CD4-positive, alpha-beta memory T cell (primary cell): Measurements from ENCODE around the gene MARCHF2. TPM values are rescaled to one million over a fixed set of nuclear protein-coding genes. Genes with fewer than 3 reads are reported as not detected.
"Not testable (repeated sequence)": the region's sequence is repeated elsewhere in the genome, so short reads cannot be mapped to it uniquely, and the experiment has no call there.

Experiments used
- CTCF ChIA-PET: fragments of 350-600 bp; sonication (Branson Sonifier 250); formaldehyde crosslinking; loops from one replicate; lab custom pipeline; 2021; ENCODE audit warnings: inconsistent platforms; ENCODE audit not compliant: partially characterized antibody; lab: Charles Lee
- POLR2A ChIA-PET: fragments of 350-600 bp; sonication (Branson Sonifier 250); formaldehyde crosslinking; loops from one replicate; lab custom pipeline; 2021; ENCODE audit not compliant: partially characterized antibody; lab: Charles Lee
- DNase-seq, 5 donors: peaks; one replicate each; pipeline versions ENCODE4 v3.0.0 to v3.0.0-alpha.2; 2020 to 2022; ENCODE audit warnings: mixed read lengths in 1 of 5
- H3K27ac ChIP-seq: one replicate; pipeline ENCODE4 v1.7.0; 2013; ENCODE audit warnings: low read depth, low read length
- H3K27me3 ChIP-seq: 2 replicates; pipeline ENCODE4 v1.7.0; 2013; ENCODE audit warnings: mild to moderate bottlenecking, low read length, moderate library complexity; ENCODE audit not compliant: insufficient read depth
- H3K36me3 ChIP-seq: 2 replicates; pipeline ENCODE4 v1.7.0; 2013; ENCODE audit warnings: mild to moderate bottlenecking, low read length, moderate library complexity; ENCODE audit not compliant: insufficient read depth
- H3K4me1 ChIP-seq: 2 replicates; pipeline ENCODE4 v1.7.0; 2013; ENCODE audit warnings: mild to moderate bottlenecking, low read length, moderate library complexity; ENCODE audit not compliant: insufficient read depth
- H3K4me3 ChIP-seq, 2 donors: one replicate each; pipeline ENCODE4 v1.7.0; 2013; ENCODE audit warnings: low read length in 2 of 2, mild to moderate bottlenecking in 1 of 2
- H3K9me3 ChIP-seq, 2 donors: one replicate each; pipeline ENCODE4 v1.7.0; 2013; ENCODE audit warnings: low read length in 2 of 2, control low read depth in 1 of 2; ENCODE audit not compliant: control insufficient read depth in 1 of 2
- H3K27ac Mint-ChIP-seq, 7 donors: one replicate each; pipeline ENCODE4 v1.8.0; 2020 to 2021; ENCODE audit warnings: mixed read lengths in 7 of 7, mild to moderate bottlenecking in 6 of 7, inconsistent platforms in 3 of 7, moderate library complexity in 3 of 7
- H3K27me3 Mint-ChIP-seq, 2 donors: one replicate each; pipeline ENCODE4 v1.8.0; 2020 to 2021; ENCODE audit warnings: mixed read lengths in 2 of 2
- H3K36me3 Mint-ChIP-seq, 2 donors: one replicate each; pipeline ENCODE4 v1.8.0; 2020 to 2021; ENCODE audit warnings: mixed read lengths in 2 of 2, inconsistent platforms in 1 of 2, mild to moderate bottlenecking in 1 of 2
- H3K4me1 Mint-ChIP-seq, 4 donors: one replicate each; pipeline ENCODE4 v1.8.0; 2020 to 2021; ENCODE audit warnings: mixed read lengths in 4 of 4, mild to moderate bottlenecking in 1 of 4
- H3K4me3 Mint-ChIP-seq, 8 donors: one replicate each; pipeline ENCODE4 v1.8.0; 2020 to 2021; ENCODE audit warnings: mixed read lengths in 8 of 8, mild to moderate bottlenecking in 7 of 8, moderate library complexity in 6 of 8, inconsistent platforms in 3 of 8
- H3K9me3 Mint-ChIP-seq, 8 donors: one replicate each; pipeline ENCODE4 v1.8.0; 2020 to 2021; ENCODE audit warnings: mixed read lengths in 8 of 8, mild to moderate bottlenecking in 5 of 8, inconsistent platforms in 3 of 8, moderate library complexity in 1 of 8
- intact Hi-C: fragments of 100-400 bp; cut with micrococcal nuclease; formaldehyde crosslinking; loops from one replicate; pipeline ENCODE4 v1.15.1; 2023
- polyA plus RNA-seq, 2 donors: library from polyadenylated mRNA; unstranded; fragments of 300-500 nt; fragmentation: Illumina TruSeq; gene quantifications; one replicate each; pipeline ENCODE4 v1.2.3, GENCODE V29; 2021
- total RNA-seq, 2 experiments: library from RNA; stranded (reverse); gene quantifications; one replicate each; pipeline ENCODE4 v1.2.3, GENCODE V29; 2021

The MARCHF2 gene
- total and polyA plus RNA-seq, 4 experiments from 2014 or later = 25.5 to 60.9 (median 38.2) TPM

DNA sequence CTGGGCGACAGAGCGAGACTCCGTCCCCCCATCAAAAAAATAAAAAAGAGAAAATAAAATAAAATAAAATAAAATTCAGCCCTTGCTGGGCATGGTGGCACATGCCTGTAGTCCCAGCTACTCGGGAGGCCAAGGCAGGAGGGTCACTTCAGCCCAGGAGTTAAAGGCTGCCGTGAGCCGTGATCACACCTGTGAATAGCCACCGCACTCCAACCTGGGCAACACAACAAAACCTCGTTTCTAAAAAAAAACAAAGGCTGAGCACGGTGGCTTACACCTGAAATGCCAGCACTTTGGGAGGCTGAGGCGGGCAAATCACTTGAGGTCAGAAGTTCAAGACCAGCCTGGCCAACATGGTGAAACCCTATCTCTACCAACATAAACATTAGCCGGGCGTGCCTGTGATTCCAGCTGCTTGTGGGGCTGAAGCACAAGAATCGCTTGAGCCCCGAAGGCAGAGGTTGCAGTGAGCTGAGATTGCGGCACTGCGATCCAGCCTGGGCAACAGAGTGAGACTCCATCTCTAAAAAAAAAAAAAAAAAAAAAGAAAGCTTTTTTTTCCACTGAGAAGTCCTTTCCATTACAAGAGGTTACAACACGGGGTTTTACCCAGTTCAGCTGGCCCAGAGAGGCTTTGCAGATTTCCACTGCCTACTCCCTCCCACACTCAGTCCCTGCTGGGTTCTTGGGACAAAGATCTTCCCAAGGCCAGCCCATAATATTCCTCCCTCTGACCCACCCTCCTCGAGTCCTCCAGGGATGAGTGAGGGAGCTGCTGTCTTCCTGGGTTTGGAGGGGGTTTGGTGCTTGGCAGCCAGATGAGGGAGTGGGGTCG is 42.7 kb upstream of the MARCHF2 start:
- no peak for DNase-seq
- Histone ChIP-seq H3K36me3 (no peaks in the 10 kb centered on the region), H3K4me3 (no peak overlapping the region), H3K9me3 (no peaks in the 10 kb centered on the region), H3K27ac (no peak overlapping the region), H3K27me3 (no peaks in the 10 kb centered on the region), H3K4me1 (no peaks in the 10 kb centered on the region)
- ChIA-PET CTCF (interaction anchor here (2.2 kb wide), 1 partner anchor 16 kb away, joined by 12 read pairs; no protein-coding TSS in a partner anchor), POLR2A (interaction anchor here (0.6 kb wide), 1 partner anchor 656 kb away, joined by 3 read pairs; no protein-coding TSS in a partner anchor)
- H3K9me3 Mint-ChIP-seq = no peaks in the 10 kb centered on the region
- no peak overlapping the region for H3K27ac Mint-ChIP-seq
- peaks cover 17 to 19% of the 10 kb centered on the region in 2 donors for H3K27me3 Mint-ChIP-seq
- no peak overlapping the region for H3K4me3 Mint-ChIP-seq
- H3K36me3 Mint-ChIP-seq = no peaks in the 10 kb centered on the region
- peaks cover 0 to 3% (median 0%) of the 10 kb centered on the region in 4 donors for H3K4me1 Mint-ChIP-seq
- intact Hi-C loops = no loop called here

DNA sequence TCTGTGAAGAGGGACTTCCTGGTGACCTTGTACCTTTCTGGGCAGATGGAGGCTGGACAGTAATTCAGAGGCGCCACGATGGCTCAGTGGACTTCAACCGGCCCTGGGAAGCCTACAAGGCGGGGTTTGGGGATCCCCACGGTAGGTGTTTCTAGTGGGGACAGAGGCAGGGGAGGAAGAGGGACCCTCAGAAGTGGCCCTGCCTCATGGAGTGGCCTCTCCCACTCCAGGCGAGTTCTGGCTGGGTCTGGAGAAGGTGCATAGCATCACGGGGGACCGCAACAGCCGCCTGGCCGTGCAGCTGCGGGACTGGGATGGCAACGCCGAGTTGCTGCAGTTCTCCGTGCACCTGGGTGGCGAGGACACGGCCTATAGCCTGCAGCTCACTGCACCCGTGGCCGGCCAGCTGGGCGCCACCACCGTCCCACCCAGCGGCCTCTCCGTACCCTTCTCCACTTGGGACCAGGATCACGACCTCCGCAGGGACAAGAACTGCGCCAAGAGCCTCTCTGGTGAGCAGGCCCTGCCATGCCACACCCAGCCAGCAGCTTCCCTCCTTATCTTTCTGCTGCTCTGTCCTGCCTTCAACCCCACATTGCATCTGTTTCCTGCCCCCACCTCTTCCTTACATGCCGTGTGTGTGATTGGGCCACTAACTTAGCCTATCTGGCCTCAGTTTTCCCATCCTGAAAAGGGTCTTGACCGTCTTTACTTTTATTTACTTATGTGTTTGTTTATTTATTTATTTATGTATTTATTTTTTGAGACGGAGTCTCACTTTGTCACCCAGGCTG is 41.9 kb upstream of the MARCHF2 start:
- H3K4me3 Mint-ChIP-seq = no peak overlapping the region
- Histone ChIP-seq H3K27me3 (no peaks in the 10 kb centered on the region), H3K27ac (no peak overlapping the region), H3K4me1 (no peaks in the 10 kb centered on the region), H3K9me3 (no peaks in the 10 kb centered on the region), H3K36me3 (no peaks in the 10 kb centered on the region), H3K4me3 (no peak overlapping the region)
- no peaks in the 10 kb centered on the region for H3K9me3 Mint-ChIP-seq
- ChIA-PET CTCF (interaction anchor here (2.2 kb wide), 1 partner anchor 17 kb away, joined by 12 read pairs; no protein-coding TSS in a partner anchor), POLR2A (no interaction called here)
- peaks cover 0 to 3% (median 0%) of the 10 kb centered on the region in 4 donors for H3K4me1 Mint-ChIP-seq
- intact Hi-C loops = no loop called here
- peaks cover 0 to under 1% of the 10 kb centered on the region in 2 donors for H3K36me3 Mint-ChIP-seq
- H3K27me3 Mint-ChIP-seq = peaks cover 12 to 13% of the 10 kb centered on the region in 2 donors
- no peak for DNase-seq
- peak overlapping the region in 1 of 7 donors; percentile 32 for H3K27ac Mint-ChIP-seq

DNA sequence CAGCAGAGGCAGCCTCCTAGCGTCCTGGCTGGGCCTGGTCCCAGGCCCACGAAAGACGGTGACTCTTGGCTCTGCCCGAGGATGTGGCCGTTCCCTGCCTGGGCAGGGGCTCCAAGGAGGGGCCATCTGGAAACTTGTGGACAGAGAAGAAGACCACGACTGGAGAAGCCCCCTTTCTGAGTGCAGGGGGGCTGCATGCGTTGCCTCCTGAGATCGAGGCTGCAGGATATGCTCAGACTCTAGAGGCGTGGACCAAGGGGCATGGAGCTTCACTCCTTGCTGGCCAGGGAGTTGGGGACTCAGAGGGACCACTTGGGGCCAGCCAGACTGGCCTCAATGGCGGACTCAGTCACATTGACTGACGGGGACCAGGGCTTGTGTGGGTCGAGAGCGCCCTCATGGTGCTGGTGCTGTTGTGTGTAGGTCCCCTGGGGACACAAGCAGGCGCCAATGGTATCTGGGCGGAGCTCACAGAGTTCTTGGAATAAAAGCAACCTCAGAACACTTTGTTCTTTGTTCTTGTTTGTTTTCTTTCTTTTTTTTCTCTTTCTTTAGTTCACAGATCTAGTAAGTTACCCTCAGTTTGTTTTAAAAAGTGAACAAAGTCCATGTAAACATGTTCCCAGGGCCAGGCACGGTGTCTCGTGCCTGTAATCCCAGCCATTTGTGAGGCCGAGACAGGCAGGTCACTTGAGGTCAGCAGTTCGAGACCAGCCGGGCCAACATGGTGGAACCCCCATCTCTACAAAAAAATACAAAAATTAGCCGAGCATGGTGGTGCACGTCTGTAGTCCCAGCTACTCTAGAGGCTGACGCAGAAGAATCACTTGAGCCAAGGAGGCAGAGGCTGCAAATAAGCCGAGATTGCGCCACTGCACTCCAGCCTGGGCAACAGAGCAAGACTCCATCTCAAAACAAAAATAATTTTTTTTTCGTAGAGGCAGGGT is 39.0 kb upstream of the MARCHF2 start:
- intact Hi-C loops = no loop called here
- Histone ChIP-seq H3K4me1 (peaks cover 9% of the 10 kb centered on the region), H3K4me3 (no peak overlapping the region), H3K9me3 (no peaks in the 10 kb centered on the region), H3K36me3 (no peaks in the 10 kb centered on the region), H3K27ac (no peak overlapping the region), H3K27me3 (no peaks in the 10 kb centered on the region)
- POLR2A ChIA-PET = no interaction called here
- Mint-ChIP-seq H3K9me3 (no peaks in the 10 kb centered on the region), H3K4me3 (no peak overlapping the region), H3K27me3 (no peaks in the 10 kb centered on the region), H3K27ac (no peak overlapping the region), H3K36me3 (peaks cover 2 to 3% of the 10 kb centered on the region in 2 donors), H3K4me1 (peaks cover 2 to 17% (median 7%) of the 10 kb centered on the region in 4 donors)
- no peak for DNase-seq
- CTCF ChIA-PET = no interaction called here

DNA sequence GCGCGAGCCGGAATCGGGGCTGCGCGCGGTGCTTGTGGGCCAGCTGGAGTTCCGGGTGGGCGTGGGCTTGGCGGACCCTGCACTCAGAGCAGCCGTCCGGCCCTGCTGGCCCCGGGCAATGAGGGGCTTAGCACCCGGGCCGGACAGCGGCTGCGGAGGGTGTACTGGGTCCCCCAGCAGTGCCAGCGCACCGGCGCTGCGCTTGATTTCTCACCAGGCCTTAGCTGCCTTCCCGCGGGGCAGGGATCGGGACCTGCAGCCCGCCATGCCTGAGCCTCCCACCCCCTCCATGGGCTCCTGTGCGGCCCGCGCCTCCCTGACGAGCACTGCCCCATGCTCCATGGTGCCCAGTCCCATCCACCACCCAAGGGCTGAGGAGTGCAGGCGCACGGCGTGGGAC is 37.3 kb upstream of the MARCHF2 start:
- POLR2A ChIA-PET = interaction anchor here (0.6 kb wide), 1 partner anchor 169 kb away, joined by 3 read pairs; no protein-coding TSS in a partner anchor
- H3K4me1 Mint-ChIP-seq = peaks cover 4 to 17% (median 7%) of the 10 kb centered on the region in 4 donors

DNA sequence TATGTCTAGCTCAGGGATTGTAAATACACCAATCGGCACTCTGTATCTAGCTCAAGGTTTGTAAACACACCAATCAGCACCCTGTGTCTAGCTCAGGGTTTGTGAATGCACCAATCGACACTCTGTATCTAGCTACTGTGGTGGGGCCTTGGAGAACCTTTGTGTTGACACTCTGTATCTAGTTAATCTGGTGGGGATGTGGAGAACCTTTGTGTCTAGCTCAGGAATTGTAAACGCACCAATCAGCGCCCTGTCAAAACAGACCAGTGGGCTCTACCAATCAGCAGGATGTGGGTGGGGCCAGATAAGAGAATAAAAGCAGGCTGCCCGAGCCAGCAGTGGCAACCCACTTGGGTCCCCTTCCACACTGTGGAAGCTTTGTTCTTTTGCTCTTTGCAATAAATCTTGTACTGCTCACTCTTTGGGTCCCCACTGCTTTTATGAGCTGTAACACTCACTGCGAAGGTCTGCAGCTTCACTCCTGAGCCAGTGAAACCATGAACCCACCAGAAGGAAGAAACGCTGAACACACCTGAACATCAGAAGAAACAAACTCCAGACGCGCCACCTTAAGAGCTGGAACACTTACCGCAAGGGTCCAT is 36.6 kb upstream of the MARCHF2 start:
- ChIA-PET POLR2A (interaction anchor here (1.3 kb wide), 1 partner anchor 14 kb away, joined by 3 read pairs; no protein-coding TSS in a partner anchor), CTCF (interaction anchor here (1.2 kb wide), 2 partner anchors 21 to 107 kb away, joined by 3 read pairs; no protein-coding TSS in a partner anchor)
- H3K27me3 Mint-ChIP-seq, H3K4me1 ChIP-seq, H3K27ac Mint-ChIP-seq, DNase-seq, H3K4me3 ChIP-seq, H3K27ac ChIP-seq, H3K36me3 ChIP-seq, intact Hi-C loops, H3K4me3 Mint-ChIP-seq, H3K36me3 Mint-ChIP-seq, H3K27me3 ChIP-seq, H3K9me3 Mint-ChIP-seq, H3K9me3 ChIP-seq: not testable (repeated sequence)
- peaks cover 4 to 17% (median 7%) of the 10 kb centered on the region in 4 donors for H3K4me1 Mint-ChIP-seq

More for the DNA sequence above, 37.3 kb upstream of the MARCHF2 start:
- CTCF ChIA-PET = interaction anchor here (0.6 kb wide), 1 partner anchor 56 kb away, joined by 3 read pairs; no protein-coding TSS in a partner anchor
- intact Hi-C loops, H3K4me3 Mint-ChIP-seq, H3K27ac Mint-ChIP-seq, H3K4me3 ChIP-seq, DNase-seq, H3K9me3 Mint-ChIP-seq, H3K9me3 ChIP-seq, H3K4me1 ChIP-seq, H3K36me3 ChIP-seq, H3K27me3 ChIP-seq, H3K36me3 Mint-ChIP-seq, H3K27me3 Mint-ChIP-seq, H3K27ac ChIP-seq: not testable (repeated sequence)

DNA sequence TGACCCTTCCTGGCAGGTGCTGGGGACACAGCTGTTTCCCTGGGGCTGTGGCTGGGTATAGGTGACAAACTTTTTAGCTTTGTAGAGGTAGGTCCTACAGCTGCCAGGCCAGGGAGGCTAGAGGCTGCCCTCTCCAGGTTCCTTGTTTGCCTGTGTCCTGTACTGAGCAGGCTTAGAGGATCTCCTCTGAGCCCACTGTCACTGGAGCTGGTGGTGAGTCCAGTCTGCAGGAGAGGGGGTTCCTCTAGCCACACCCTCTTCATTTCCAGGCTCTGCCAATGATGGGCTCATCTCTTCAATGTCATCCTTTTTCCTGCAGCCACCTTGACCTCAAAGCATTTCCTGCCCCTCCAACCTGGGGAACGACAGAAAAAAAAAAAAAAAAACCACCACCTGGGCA is 35.5 kb upstream of the MARCHF2 start:
- Mint-ChIP-seq H3K4me1 (peaks cover 4 to 17% (median 7%) of the 10 kb centered on the region in 4 donors), H3K9me3 (no peaks in the 10 kb centered on the region), H3K4me3 (peak overlapping the region in 2 of 8 donors; percentile 9 to 59), H3K36me3 (peaks cover 4 to 9% of the 10 kb centered on the region in 2 donors), H3K27ac (peak overlapping the region in 2 of 7 donors; percentile 18 to 29), H3K27me3 (no peaks in the 10 kb centered on the region)
- Histone ChIP-seq H3K4me1 (peaks cover 9% of the 10 kb centered on the region), H3K36me3 (no peaks in the 10 kb centered on the region), H3K9me3 (no peaks in the 10 kb centered on the region), H3K4me3 (no peak overlapping the region), H3K27me3 (no peaks in the 10 kb centered on the region), H3K27ac (no peak overlapping the region)
- intact Hi-C loops = no loop called here
- CTCF ChIA-PET = interaction anchor here (1.0 to 1.5 kb wide), 4 partner anchors 20 to 108 kb away, joined by 3 to 4 read pairs (median 3); partner anchors contain the start of gene MARCHF2
- POLR2A ChIA-PET = interaction anchor here (1.3 kb wide), 1 partner anchor 13 kb away, joined by 3 read pairs; no protein-coding TSS in a partner anchor
- DNase-seq = no peak
